Measurements from ENCODE around the gene LOC128125822.
"Not testable (repeated sequence)": the region's sequence is repeated elsewhere in the genome, so short reads cannot be mapped to it uniquely, and the experiment has no call there.

Gene LOC128125822

DNA sequence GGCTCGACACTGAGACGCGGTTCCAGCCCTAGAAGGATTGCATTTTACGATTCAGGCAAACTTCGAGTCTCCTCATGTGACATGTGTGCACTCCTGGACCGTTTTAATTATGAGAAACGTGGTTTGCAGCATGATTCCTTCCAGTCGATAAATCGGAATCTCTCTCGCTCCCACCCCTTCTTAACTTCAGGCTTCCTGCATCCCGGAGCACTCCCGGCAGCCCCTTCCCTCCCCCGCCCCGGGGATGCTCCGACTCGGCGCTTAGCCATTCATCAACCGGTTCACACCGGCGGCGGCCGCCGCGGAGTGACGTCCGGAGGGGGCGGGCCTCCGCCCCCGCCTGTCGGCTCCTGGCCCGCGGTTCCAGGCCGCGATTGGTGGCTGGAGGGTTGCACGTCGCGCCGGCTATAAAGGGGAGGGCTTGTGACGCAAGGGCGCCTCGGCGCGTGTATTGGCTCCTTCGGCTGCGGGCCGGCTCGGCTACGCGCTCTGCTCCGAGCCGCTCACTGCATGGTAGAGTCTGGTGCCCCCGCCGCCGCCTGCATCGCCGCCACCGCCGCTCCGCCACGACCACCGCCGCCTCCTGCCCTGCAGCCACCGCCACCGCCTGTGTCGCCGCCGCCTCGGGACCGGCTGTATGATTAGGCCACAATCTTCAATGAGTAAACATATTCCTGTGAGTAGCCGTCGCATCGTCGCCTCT lies at the start of gene LOC128125822, which contains the start of gene PTP4A1:
TSS of gene LOC128125822 (plus strand) at position 437 of the 703 bp plus-strand sequence.
TSS of gene PTP4A1 (plus strand) at position 437 of the 703 bp plus-strand sequence. CDS start 4,401 bp downstream, outside the sequence.
- in situ Hi-C loops (cut with HindIII; ENCODE audit: low sequenced_read_pairs), result no loop called here

GRCh38 chr6:63522911-63523287 lies 49.4 kb upstream of the LOC128125822 start:
- in situ Hi-C loops (cut with HindIII; ENCODE audit: low sequenced_read_pairs), result not testable (repeated sequence)

DNA sequence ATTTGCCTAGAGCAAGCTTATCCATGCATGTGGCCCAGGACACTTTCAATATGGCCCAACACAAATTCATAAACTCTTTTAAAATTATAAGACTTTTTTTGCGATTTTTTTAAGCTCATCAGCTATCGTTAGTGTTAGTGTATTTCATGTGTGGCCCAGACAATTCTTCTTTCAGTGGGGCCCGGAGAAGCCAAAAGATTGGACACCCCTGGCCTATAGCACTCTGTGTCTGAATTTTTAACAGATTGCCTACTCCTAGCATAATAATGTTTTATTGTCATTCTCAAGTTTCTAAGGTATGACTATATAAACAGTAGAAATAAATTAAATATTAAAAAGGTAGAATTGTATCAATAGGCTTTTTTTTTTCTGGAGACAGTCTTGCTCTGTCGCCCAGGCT lies 48.6 kb upstream of the LOC128125822 start:
- in situ Hi-C loops (cut with HindIII; ENCODE audit: low sequenced_read_pairs), result no loop called here

- in situ Hi-C loops (cut with HindIII; ENCODE audit: low sequenced_read_pairs), result no loop called here
Observed at GRCh38 chr6:63525186-63525878, 46.9 kb upstream of the LOC128125822 start.

GRCh38 chr6:63526931-63527330 lies 45.3 kb upstream of the LOC128125822 start:
- in situ Hi-C loops (cut with HindIII; ENCODE audit: low sequenced_read_pairs), result no loop called here

DNA sequence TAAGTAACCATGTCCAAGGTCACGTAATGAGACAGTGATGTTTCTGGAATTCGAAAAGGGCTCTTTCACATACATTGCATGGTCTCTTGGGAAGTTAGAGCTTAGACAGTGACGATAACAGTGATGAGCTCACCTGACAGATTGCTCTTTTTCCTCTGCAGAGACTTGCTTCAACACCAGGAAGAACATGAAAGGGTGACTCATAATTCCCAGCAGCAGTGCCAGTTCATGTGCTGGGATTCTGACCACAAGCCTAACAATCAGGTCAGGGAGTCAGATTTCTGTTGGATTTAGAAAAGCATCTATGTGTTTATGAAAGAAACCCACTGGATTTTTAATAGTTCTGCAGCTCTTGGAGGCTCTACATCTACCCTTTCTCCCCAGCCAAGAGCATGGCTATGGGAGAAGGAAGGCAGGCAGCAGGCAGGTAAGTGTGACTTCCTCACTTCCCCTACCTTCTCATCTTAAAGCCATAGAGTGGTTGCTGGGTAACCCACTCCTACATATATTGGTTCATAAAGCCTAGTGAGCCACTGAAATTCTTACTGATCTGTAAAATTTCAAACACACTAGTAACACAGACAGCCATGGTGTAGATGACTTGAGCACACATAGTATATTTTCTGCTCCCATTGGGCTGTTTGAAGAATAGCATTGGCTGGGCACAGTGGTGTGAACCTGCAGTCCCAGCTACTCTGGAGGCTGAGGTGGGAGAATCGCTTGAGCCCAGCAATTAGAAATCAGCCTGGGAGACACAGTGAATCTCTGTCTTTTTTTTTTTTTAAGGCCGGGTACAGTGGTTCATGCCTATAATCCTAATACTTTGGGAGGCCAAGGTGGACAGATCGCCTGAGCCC lies 44.4 kb upstream of the LOC128125822 start:
- in situ Hi-C loops (cut with HindIII; ENCODE audit: low sequenced_read_pairs), result no loop called here

- in situ Hi-C loops (cut with HindIII; ENCODE audit: low sequenced_read_pairs), result no loop called here
Observed at GRCh38 chr6:63529498-63529897, 42.8 kb upstream of the LOC128125822 start.

- in situ Hi-C loops (cut with HindIII; ENCODE audit: low sequenced_read_pairs), result no loop called here
Observed at GRCh38 chr6:63530182-63530581, 42.1 kb upstream of the LOC128125822 start.

- in situ Hi-C loops (cut with HindIII; ENCODE audit: low sequenced_read_pairs), result no loop called here
Observed at GRCh38 chr6:63530991-63531390, 41.3 kb upstream of the LOC128125822 start.

GRCh38 chr6:63533026-63533425 lies 39.3 kb upstream of the LOC128125822 start:
- in situ Hi-C loops (cut with HindIII; ENCODE audit: low sequenced_read_pairs), result no loop called here

GRCh38 chr6:63533952-63534351 lies 38.3 kb upstream of the LOC128125822 start:
- in situ Hi-C loops (cut with HindIII; ENCODE audit: low sequenced_read_pairs), result no loop called here

DNA sequence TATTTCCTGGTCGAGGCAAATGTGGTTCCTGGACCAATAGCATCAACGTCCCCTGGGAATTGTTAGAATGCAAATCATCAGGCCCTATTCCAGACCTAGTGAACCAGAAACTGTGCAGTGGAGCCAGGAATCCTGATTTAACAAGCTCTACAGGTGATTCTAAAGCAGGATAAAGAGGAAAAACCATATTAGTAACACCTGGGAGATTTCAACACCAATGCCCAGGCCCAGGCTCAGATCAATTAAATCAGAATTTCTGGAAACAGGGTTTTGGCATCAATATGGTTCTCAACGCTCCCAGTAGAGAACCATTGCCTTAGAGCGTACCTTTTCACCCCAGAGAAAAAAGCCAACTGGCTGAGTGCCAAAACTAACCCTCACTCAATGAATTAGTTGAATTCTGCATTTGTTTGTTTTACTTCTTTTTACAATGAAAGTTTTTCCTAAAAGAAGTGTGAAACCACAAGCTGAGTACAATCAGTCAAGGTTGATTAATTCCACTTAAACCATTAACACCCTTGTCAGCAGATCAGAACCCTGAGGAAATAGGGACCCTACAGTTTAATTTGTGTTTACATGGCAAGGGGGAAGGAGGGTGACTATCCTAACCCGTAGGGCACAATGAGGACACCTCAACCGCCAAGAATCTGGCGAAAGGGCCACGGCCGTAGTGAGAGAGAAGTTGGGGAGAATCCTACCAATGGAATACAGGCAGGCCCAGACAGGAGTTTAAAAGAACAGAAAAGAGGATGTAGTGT lies 34.9 kb upstream of the LOC128125822 start:
- in situ Hi-C loops (cut with HindIII; ENCODE audit: low sequenced_read_pairs), result no loop called here

GRCh38 chr6:63537959-63538300 lies 34.4 kb upstream of the LOC128125822 start:
- in situ Hi-C loops (cut with HindIII; ENCODE audit: low sequenced_read_pairs), result no loop called here

DNA sequence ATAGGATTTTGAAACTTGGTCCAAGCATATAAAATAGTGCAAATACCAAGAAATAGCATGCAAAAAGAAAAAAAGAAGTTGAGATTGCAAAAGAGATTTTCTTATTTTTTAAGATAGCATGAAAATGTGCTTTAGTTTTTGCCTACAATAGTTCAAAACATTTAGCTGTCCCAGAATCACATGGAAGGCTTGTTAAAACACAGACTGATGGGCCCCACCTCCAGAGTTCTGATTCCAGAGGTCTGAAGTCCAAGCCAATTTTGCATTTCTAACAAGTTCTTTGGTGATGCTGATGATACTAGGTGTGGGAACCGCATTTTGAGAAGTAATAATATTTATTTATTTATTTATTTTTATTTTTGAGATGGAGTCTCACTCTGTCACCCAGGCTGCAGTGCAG lies 33.7 kb upstream of the LOC128125822 start:
- in situ Hi-C loops (cut with HindIII; ENCODE audit: low sequenced_read_pairs), result no loop called here

GRCh38 chr6:63543001-63543400 lies 29.3 kb upstream of the LOC128125822 start:
- in situ Hi-C loops (cut with HindIII; ENCODE audit: low sequenced_read_pairs), result no loop called here

DNA sequence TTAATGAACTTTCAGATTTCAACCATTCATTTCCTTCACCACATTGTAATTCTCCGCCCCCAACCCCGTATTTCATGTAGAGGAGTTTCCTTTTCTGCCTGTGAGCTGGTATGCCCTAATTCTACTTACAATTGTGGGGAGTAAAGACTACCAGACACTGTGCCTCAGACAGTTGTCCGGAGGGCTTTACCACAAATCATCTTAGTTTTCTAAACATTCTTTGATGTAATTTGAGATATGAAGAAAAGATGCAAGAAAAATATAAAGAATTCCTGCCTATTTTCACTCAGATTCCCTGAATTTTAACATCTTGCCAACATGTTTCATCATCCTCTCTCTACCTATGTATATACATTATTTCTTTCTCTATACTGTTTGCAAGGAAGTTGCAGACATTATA lies 28.3 kb upstream of the LOC128125822 start:
- in situ Hi-C loops (cut with HindIII; ENCODE audit: low sequenced_read_pairs), result no loop called here

DNA sequence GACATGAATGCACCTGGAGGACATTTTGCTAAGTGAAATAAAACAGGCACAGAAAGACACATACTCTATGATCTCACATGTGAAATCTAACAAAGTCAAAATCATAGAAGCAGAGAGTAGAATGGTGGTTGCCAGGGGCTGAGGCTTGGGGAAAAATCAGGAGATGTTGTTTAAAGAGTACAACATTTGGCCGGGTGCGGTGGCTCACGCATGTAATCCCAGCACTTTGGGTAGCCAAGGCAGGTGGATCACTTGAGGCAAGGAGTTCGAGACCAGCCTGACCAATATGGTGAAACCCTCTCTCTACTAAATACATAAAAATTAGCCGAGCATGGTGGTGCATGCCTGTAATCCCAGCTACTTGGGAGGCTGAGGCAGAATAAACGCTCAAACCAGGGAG lies 26.0 kb upstream of the LOC128125822 start:
- in situ Hi-C loops (cut with HindIII; ENCODE audit: low sequenced_read_pairs), result no loop called here

DNA sequence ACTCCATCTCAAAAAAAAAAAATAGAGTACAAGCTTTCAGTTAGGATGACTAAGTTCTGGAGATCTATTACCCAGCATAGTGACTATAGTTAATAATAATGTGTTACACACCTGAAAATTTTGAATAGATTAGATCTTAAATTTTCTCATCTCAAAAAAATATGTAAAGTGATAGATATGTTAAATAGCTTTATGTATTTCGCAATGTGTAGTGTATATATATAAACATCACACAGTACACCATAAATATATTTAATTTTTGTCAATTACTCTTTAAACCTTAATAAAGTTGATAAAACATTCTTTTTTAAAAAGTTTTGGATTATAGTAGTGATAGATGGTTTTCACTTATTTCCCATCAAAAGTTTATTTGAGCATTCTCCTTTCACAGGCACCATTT lies 25.6 kb upstream of the LOC128125822 start:
- in situ Hi-C loops (cut with HindIII; ENCODE audit: low sequenced_read_pairs), result no loop called here

DNA sequence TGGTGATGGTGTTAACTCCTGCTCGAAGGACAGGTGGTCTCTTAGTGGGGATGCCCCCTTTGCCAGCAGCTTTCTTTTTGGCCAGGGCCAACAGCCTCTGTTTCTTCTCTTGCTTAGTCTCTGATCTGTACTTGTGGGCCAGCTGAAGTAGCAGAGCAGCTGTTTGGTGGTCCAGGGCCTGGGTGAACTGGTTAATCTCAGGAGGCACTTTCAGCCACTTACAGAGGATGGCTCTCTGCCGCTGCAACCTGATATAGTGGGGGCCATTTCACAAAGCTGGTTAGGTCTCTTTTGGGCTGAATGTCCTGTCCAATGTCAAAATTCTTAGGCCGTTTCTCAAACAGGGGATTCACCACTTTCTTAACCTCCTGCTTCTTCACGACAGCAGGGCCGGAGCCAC lies 23.2 kb upstream of the LOC128125822 start:
- in situ Hi-C loops (cut with HindIII; ENCODE audit: low sequenced_read_pairs), result no loop called here

DNA sequence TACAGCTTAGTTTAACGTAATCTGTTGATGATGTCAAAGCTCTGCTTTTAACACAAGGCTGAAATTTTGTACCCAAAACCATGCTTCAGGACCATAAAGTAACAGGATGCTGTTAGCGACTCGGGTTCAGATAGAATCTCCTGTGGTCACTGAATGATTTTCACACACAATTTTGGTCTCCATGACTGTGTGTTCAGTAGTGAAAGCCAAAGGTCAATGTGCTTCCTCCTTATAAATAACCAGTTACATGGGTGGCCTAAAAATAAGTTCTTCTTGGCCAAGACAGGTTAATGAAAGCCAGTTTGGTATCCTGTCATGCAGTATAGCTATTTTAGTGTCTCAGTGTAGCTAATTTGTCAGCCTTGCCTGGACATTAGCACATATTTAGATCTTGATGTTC lies 19.1 kb upstream of the LOC128125822 start:
- in situ Hi-C loops (cut with HindIII; ENCODE audit: low sequenced_read_pairs), result no loop called here

DNA sequence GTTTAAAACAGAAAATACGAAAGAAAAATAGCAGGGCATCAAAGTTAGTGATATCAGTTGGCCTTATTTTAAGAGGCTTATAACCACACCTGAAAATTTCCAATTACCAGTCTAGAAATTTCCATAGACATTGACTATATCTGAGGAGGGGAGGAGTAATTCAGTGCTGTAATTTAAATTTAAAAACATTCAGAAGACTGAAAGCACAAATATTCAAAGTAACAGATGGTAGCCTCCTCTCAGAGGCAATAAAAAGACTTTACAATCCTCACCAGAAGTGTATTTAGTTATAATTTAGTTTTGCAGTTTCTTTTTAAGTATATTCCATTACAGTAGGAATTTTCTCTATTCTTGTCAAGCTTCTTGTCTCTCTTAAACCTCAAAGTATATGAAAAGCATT lies 18.4 kb upstream of the LOC128125822 start:
- in situ Hi-C loops (cut with HindIII; ENCODE audit: low sequenced_read_pairs), result no loop called here
